Chondrocyte (in vitro differentiated cells): ENCODE results near the gene KCNMB3. TPM values are rescaled to one million over a fixed set of nuclear protein-coding genes. Genes with fewer than 3 reads are reported as not detected.

ENCODE experiments used
- DNase-seq: peaks from one replicate; pipeline ENCODE4 v3.0.0; 2021; ENCODE audit warnings: mixed read lengths, low spot score
- H3K27ac Mint-ChIP-seq: one replicate; pipeline ENCODE4 v1.8.0; 2021; ENCODE audit warnings: mild to moderate bottlenecking, moderate library complexity, mixed read lengths; ENCODE audit not compliant: unreplicated experiment
- H3K27me3 Mint-ChIP-seq: 2 replicates; pipeline ENCODE4 v1.8.0; 2021; ENCODE audit warnings: low read depth, mixed read lengths
- H3K36me3 Mint-ChIP-seq: 2 replicates; pipeline ENCODE4 v1.8.0; 2021; ENCODE audit warnings: low read depth, mixed read lengths
- H3K4me1 Mint-ChIP-seq: 2 replicates; pipeline ENCODE4 v1.8.0; 2021; ENCODE audit warnings: low read depth, mild to moderate bottlenecking, mixed read lengths
- H3K4me3 Mint-ChIP-seq: one replicate; pipeline ENCODE4 v1.8.0; 2021; ENCODE audit warnings: mild to moderate bottlenecking, moderate library complexity, mixed read lengths; ENCODE audit not compliant: unreplicated experiment
- H3K9me3 Mint-ChIP-seq: 2 replicates; pipeline ENCODE4 v1.8.0; 2021; ENCODE audit warnings: low read depth, mixed read lengths
- total RNA-seq: library from RNA; stranded (reverse); gene quantifications from 3 replicates; pipeline ENCODE4 v1.2.1, GENCODE V29; 2021
- TF ChIP-seq, protein P1 (sequence below): fragments of 200-600 bp; sonication (generic); IDR thresholded peaks from 2 replicates; pipeline ENCODE4 v1.5.0; 2021; ENCODE audit warnings: antibody characterized with exemption, mild to moderate bottlenecking, moderate library complexity

Gene KCNMB3
- total RNA-seq, 1 donor from 2014 or later = 2.0 TPM

DNA sequence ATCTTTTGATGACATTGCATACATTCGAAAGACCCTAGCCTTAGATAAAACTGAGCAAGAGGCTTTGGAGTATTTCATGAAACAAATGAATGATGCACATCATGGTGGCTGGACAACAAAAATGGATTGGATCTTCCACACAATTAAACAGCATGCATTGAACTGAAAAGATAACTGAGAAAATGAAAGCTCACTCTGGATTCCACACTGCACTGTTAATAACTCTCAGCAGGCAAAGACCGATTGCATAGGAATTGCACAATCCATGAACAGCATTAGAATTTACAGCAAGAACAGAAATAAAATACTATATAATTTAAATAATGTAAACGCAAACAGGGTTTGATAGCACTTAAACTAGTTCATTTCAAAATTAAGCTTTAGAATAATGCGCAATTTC, 16.7 kb downstream of the KCNMB3 start:
- Mint-ChIP-seq H3K4me1 (peaks cover 28% of the 10 kb centered on the region), H3K36me3 (peaks cover 23% of the 10 kb centered on the region), H3K27me3 (no peaks in the 10 kb centered on the region), H3K27ac (peak overlapping the region; percentile 45), H3K9me3 (no peaks in the 10 kb centered on the region), H3K4me3 (no peak overlapping the region)
- TF ChIP-seq, protein P1, sequence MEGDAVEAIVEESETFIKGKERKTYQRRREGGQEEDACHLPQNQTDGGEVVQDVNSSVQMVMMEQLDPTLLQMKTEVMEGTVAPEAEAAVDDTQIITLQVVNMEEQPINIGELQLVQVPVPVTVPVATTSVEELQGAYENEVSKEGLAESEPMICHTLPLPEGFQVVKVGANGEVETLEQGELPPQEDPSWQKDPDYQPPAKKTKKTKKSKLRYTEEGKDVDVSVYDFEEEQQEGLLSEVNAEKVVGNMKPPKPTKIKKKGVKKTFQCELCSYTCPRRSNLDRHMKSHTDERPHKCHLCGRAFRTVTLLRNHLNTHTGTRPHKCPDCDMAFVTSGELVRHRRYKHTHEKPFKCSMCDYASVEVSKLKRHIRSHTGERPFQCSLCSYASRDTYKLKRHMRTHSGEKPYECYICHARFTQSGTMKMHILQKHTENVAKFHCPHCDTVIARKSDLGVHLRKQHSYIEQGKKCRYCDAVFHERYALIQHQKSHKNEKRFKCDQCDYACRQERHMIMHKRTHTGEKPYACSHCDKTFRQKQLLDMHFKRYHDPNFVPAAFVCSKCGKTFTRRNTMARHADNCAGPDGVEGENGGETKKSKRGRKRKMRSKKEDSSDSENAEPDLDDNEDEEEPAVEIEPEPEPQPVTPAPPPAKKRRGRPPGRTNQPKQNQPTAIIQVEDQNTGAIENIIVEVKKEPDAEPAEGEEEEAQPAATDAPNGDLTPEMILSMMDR = no peak
- DNase-seq = no peak

DNA sequence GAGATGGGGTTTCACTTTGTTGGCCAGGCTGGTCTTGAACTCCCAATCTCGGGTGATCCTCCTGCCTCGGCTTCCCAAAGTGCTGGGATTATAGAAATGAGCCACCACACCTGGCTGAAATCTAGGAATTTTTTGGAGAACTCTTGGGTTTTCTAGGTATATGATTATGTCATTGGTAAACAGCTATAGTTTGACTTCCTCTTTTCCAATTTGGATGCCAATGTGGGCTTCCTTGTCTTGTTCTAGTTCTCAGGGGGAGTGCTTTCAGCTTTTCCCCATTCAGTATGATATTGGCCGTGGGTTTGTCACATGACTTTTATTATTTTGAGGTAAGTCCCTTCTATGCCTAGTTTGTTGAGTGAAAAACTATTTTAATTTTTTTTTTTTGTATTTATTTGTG, 17.9 kb downstream of the KCNMB3 start:
- TF ChIP-seq, protein P1 = no peak
- Mint-ChIP-seq H3K9me3 (no peaks in the 10 kb centered on the region), H3K4me3 (no peak overlapping the region), H3K36me3 (peaks cover 23% of the 10 kb centered on the region), H3K27ac (no peak overlapping the region), H3K27me3 (no peaks in the 10 kb centered on the region), H3K4me1 (peaks cover 23% of the 10 kb centered on the region)
- no peak for DNase-seq

DNA sequence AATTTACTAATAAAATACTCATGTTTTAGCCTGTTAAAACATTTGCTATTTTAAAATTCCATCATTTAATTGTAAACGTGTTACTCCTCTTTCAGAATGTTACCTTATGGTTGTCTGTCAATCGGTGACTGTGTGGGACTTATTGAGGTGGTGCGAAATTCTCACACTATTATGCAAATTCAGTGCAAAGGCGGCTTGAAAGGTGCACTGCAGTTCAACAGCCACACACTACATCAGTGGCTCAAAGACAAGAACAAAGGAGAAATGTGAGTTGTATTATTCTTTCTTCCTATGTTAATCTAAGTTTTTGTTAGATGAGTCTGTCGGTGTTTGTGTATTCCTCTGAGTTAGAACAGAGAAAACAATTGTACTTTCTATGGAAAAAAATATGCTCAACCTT, 21.7 kb downstream of the KCNMB3 start:
- TF ChIP-seq, protein P1 = no peak
- Mint-ChIP-seq H3K27ac (no peak overlapping the region), H3K4me1 (peaks cover 11% of the 10 kb centered on the region), H3K27me3 (no peaks in the 10 kb centered on the region), H3K36me3 (peaks cover 35% of the 10 kb centered on the region), H3K9me3 (no peaks in the 10 kb centered on the region), H3K4me3 (no peak overlapping the region)
- no peak for DNase-seq

DNA sequence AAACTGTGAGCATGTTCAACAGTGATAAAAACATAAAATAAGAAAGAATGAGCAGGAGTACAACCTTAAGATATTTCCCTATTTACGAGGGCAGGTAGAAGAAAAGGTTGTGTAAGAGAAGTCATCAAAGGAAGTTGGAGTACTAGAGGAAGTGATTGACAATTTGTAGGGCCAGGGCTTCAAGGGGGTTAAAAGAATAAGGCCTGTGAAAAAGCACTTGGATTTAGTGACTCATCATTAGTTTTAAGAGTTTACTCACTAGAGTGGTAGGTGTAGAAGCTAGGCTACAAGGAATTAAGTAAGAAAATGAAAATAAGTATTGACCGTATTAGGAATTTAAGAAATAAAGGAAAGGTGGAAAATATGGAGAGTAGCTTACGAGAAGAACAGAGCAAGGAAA, 23.6 kb downstream of the KCNMB3 start:
- TF ChIP-seq, protein P1 = no peak
- H3K4me3 Mint-ChIP-seq = no peak overlapping the region
- DNase-seq = no peak
- no peaks in the 10 kb centered on the region for H3K9me3 Mint-ChIP-seq
- H3K4me1 Mint-ChIP-seq = peaks cover 5% of the 10 kb centered on the region
- H3K27ac Mint-ChIP-seq = no peak overlapping the region
- no peaks in the 10 kb centered on the region for H3K27me3 Mint-ChIP-seq
- H3K36me3 Mint-ChIP-seq = peaks cover 37% of the 10 kb centered on the region

DNA sequence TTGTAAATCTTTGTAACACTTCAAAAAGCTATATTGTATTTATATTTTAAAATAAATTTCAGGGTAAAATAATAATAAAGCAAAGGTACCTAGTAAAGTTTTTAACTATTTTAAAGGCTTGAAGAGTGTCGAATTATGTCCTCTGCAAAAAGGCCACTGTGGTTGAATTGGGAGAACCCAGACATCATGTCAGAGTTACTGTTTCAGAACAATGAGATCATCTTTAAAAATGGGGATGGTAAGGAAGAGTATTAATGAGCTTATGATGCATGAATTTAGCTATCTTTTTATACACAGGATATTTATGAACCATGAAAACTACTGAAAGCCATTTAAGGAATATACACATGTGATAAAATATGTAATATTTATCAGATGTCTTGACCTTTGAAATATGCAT, 26.3 kb downstream of the KCNMB3 start:
- H3K4me1 Mint-ChIP-seq = peaks cover 5% of the 10 kb centered on the region
- H3K27me3 Mint-ChIP-seq = no peaks in the 10 kb centered on the region
- no peak for DNase-seq
- H3K4me3 Mint-ChIP-seq = no peak overlapping the region
- H3K36me3 Mint-ChIP-seq = peaks cover 18% of the 10 kb centered on the region
- H3K9me3 Mint-ChIP-seq = no peaks in the 10 kb centered on the region
- H3K27ac Mint-ChIP-seq = no peak overlapping the region
- TF ChIP-seq, protein P1 = no peak
